ENCODE data around the gene NLGN3. TPM values are rescaled to one million over a fixed set of nuclear protein-coding genes. Genes with fewer than 3 reads are reported as not detected.

NLGN3 gene
- polyA plus RNA-seq, 4 donors = 0.27 to 1.2 (median 0.62) TPM

DNA sequence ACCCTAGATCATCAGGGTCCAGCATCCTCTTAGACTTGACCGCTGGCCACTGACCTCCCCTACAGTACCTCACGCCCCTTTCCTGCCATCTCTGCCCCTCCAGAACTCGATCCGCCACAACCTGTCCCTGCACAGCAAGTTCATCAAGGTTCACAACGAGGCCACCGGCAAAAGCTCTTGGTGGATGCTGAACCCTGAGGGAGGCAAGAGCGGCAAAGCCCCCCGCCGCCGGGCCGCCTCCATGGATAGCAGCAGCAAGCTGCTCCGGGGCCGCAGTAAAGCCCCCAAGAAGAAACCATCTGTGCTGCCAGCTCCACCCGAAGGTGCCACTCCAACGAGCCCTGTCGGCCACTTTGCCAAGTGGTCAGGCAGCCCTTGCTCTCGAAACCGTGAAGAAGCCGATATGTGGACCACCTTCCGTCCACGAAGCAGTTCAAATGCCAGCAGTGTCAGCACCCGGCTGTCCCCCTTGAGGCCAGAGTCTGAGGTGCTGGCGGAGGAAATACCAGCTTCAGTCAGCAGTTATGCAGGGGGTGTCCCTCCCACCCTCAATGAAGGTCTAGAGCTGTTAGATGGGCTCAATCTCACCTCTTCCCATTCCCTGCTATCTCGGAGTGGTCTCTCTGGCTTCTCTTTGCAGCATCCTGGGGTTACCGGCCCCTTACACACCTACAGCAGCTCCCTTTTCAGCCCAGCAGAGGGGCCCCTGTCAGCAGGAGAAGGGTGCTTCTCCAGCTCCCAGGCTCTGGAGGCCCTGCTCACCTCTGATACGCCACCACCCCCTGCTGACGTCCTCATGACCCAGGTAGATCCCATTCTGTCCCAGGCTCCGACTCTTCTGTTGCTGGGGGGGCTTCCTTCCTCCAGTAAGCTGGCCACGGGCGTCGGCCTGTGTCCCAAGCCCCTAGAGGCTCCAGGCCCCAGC, 43.8 kb upstream of the NLGN3 start:
- Histone ChIP-seq H3K9me3 (ENCODE audit: control insufficient read depth in 2 of 2, insufficient read depth in 1 of 2, low read depth in 1 of 2, low read length in 1 of 2) (no peaks in the 10 kb centered on the region), H3K36me3 (ENCODE audit: control insufficient read depth in 3 of 3, insufficient read depth in 2 of 3, low read depth in 1 of 3, low read length in 3 of 3) (peaks cover 0 to 10% (median 0%) of the 10 kb centered on the region in 3 donors), H3K27ac (ENCODE audit: low read depth in 1 of 3, low read length in 2 of 3) (no peak overlapping the region), H3K4me3 (ENCODE audit: low read depth in 1 of 3, low read length in 3 of 3) (no peak overlapping the region), H3K4me1 (ENCODE audit: control insufficient read depth in 3 of 3, insufficient read depth in 2 of 3, low read depth in 1 of 3, low read length in 2 of 3) (peaks cover 0 to 48% (median 7%) of the 10 kb centered on the region in 3 donors), H3K27me3 (ENCODE audit: control insufficient read depth in 3 of 3, insufficient read depth in 3 of 3, low read length in 3 of 3) (no peaks in the 10 kb centered on the region)
- peak in 1 of 2 donors; percentile 31 for DNase-seq
- FAIRE-seq = no peak
- 78 to 88% (median 85%) methylated on average over 27 to 31 of the region's 31 CpGs for WGBS, 3 donors

DNA sequence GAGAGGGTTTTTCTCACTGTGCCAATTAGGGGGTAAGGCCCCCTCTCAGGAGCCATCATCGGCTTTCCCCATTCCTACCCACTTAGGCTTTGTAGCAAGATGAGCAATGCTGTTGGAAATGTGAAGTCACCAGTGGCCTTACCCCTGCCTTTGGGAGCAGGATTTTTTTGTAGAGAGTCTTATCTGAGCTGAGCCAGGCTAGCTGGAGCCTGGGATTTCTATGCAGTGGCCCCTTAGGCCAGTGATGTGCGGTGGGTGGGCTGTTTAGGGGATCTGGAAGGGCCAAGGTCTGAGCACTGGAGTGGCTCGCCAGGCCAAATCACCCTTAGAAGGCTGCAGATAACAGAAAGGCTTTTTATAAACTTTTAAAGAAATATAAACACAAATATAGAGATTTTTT, 42.3 kb upstream of the NLGN3 start:
- 54 to 69% (median 63%) methylated on average over 3 of the region's 3 CpGs for WGBS, 3 donors
- Histone ChIP-seq H3K4me1 (ENCODE audit: control insufficient read depth in 3 of 3, insufficient read depth in 2 of 3, low read depth in 1 of 3, low read length in 2 of 3) (peaks cover 0 to 44% (median 7%) of the 10 kb centered on the region in 3 donors), H3K4me3 (ENCODE audit: low read depth in 1 of 3, low read length in 3 of 3) (no peak overlapping the region), H3K36me3 (ENCODE audit: control insufficient read depth in 3 of 3, insufficient read depth in 2 of 3, low read depth in 1 of 3, low read length in 3 of 3) (peaks cover 0 to 10% (median 0%) of the 10 kb centered on the region in 3 donors), H3K9me3 (ENCODE audit: control insufficient read depth in 2 of 2, insufficient read depth in 1 of 2, low read depth in 1 of 2, low read length in 1 of 2) (no peaks in the 10 kb centered on the region), H3K27ac (ENCODE audit: low read depth in 1 of 3, low read length in 2 of 3) (peak overlapping the region in 2 of 3 donors; percentile 79 to 88), H3K27me3 (ENCODE audit: control insufficient read depth in 3 of 3, insufficient read depth in 3 of 3, low read length in 3 of 3) (no peaks in the 10 kb centered on the region)
- FAIRE-seq (no peak), DNase-seq (no peak)

DNA sequence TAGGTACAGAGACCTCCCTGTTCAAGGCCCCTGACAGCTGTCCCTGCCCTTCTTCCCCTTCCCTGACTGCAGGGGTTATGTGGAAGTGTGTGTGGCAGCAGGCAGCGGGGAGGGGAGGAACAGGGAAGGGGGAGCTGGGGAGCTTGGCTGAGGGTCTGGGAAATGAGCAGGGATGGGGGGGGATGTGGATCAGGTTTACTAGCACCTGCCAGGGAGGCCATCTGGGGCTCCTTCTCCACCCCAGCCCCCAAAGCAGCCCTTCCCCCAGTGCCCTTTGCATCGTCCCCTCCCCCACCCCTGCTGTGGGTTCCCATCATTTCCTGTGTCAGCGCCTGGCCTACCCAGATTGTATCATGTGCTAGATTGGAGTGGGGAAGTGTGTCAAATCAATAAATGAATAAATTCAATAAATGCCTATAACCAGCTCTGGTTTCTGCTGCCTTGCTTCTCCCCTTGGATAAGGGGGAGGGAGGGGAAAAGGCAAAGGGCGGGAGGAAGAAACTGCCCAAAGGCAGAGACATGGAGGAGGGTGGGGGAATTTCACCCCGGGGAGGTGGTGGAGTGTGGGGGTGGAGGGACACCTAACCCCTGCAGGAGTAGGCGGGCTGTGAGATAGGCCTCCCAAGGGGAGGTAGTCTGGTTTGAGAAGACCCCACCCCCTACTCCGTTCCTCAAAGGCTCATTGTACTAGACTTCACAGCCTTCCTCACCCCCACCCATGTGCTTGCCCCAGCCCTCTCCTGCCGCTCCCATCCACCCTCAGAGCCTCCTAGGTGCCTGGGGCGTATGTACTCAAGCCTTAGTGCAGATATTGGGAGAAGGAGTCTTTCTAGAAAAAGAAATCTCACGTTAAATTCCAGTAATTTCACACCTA, 41.3 kb upstream of the NLGN3 start:
- 14 to 25% (median 23%) methylated on average over 7 to 10 of the region's 10 CpGs for WGBS, 3 donors
- no peak for FAIRE-seq
- Histone ChIP-seq H3K9me3 (ENCODE audit: control insufficient read depth in 2 of 2, insufficient read depth in 1 of 2, low read depth in 1 of 2, low read length in 1 of 2) (no peaks in the 10 kb centered on the region), H3K36me3 (ENCODE audit: control insufficient read depth in 3 of 3, insufficient read depth in 2 of 3, low read depth in 1 of 3, low read length in 3 of 3) (peaks cover 0 to 19% (median 0%) of the 10 kb centered on the region in 3 donors), H3K27ac (ENCODE audit: low read depth in 1 of 3, low read length in 2 of 3) (peak overlapping the region in 2 of 3 donors; percentile 79 to 88), H3K27me3 (ENCODE audit: control insufficient read depth in 3 of 3, insufficient read depth in 3 of 3, low read length in 3 of 3) (no peaks in the 10 kb centered on the region), H3K4me1 (ENCODE audit: control insufficient read depth in 3 of 3, insufficient read depth in 2 of 3, low read depth in 1 of 3, low read length in 2 of 3) (peaks cover 0 to 38% (median 7%) of the 10 kb centered on the region in 3 donors), H3K4me3 (ENCODE audit: low read depth in 1 of 3, low read length in 3 of 3) (peak overlapping the region in 1 of 3 donors; percentile 17)
- peak; percentile 37 to 69 for DNase-seq

DNA sequence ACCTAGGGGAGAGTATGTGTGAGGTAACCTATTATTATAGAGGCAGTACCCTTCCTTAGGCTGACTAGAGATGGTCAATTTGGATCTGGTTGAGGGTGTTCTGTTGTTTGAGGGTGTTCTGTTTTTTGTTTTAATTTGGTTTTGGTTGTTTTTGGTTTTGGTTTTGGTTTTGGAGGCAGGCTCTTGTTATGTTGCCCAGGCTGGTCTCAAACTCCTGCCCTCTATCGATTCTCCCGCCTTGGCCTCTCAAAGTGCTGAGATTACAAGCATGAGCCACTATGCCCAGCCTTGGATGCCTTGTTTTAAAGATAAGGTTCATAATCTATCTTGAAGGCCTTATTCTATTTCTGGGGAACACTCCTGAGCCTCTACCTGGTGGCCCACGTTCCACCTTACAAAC, 39.0 kb upstream of the NLGN3 start:
- 79 to 87% (median 83%) methylated on average over 3 of the region's 3 CpGs for WGBS, 3 donors
- FAIRE-seq = no peak

DNA sequence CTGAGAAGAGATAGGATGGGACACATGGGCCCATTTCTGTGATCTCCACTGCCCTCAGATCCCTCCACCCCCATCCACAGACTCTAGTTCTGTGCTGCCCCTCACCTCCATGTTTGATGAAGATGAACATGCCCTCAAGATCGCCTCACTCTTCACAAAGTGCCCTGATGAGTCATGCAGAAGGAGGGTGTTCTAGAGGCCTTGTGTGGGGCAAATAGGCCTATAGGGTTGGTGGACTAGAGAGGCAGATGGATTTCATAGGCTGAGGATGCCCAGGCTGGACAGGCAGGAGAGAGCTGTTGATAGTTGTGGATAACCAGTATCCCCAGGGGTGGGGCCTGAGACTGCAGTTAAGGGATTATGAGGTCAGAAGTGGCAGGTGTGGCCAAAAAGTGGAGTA, 38.2 kb upstream of the NLGN3 start, which contains the start of gene CXorf65:
Gene CXorf65 (minus strand): TSS at position 314 of the 400 bp plus-strand sequence. CDS start 184 bp downstream, at position 130.
- H3K27me3 ChIP-seq (ENCODE audit: control insufficient read depth in 3 of 3, insufficient read depth in 3 of 3, low read length in 3 of 3) = no peaks in the 10 kb centered on the region
- H3K4me3 ChIP-seq (ENCODE audit: low read depth in 1 of 3, low read length in 3 of 3) = no peak within 1 kb of the TSS
- no peaks in the 10 kb centered on the region for H3K9me3 ChIP-seq (ENCODE audit: control insufficient read depth in 2 of 2, insufficient read depth in 1 of 2, low read depth in 1 of 2, low read length in 1 of 2)
- FAIRE-seq = no peak
- WGBS, 3 donors = 50 to 90% (median 65%) methylated on average over 1 of the region's 1 CpG
- peaks cover 0 to 43% (median 7%) of the 10 kb centered on the region in 3 donors for H3K4me1 ChIP-seq (ENCODE audit: control insufficient read depth in 3 of 3, insufficient read depth in 2 of 3, low read depth in 1 of 3, low read length in 2 of 3)
- no peak for DNase-seq
- peaks cover 0 to 17% (median 0%) of the 10 kb centered on the region in 3 donors for H3K36me3 ChIP-seq (ENCODE audit: control insufficient read depth in 3 of 3, insufficient read depth in 2 of 3, low read depth in 1 of 3, low read length in 3 of 3)
- peak within 1 kb of the TSS; percentile 8 to 88 (median 38) for H3K27ac ChIP-seq (ENCODE audit: low read depth in 1 of 3, low read length in 2 of 3)

More for the DNA sequence above, 39.0 kb upstream of the NLGN3 start:
- Histone ChIP-seq H3K27ac (ENCODE audit: low read depth in 1 of 3, low read length in 2 of 3) (peak overlapping the region; percentile 8 to 88 (median 38)), H3K4me3 (ENCODE audit: low read depth in 1 of 3, low read length in 3 of 3) (no peak overlapping the region), H3K4me1 (ENCODE audit: control insufficient read depth in 3 of 3, insufficient read depth in 2 of 3, low read depth in 1 of 3, low read length in 2 of 3) (peaks cover 0 to 42% (median 7%) of the 10 kb centered on the region in 3 donors), H3K27me3 (ENCODE audit: control insufficient read depth in 3 of 3, insufficient read depth in 3 of 3, low read length in 3 of 3) (no peaks in the 10 kb centered on the region), H3K9me3 (ENCODE audit: control insufficient read depth in 2 of 2, insufficient read depth in 1 of 2, low read depth in 1 of 2, low read length in 1 of 2) (no peaks in the 10 kb centered on the region), H3K36me3 (ENCODE audit: control insufficient read depth in 3 of 3, insufficient read depth in 2 of 3, low read depth in 1 of 3, low read length in 3 of 3) (peaks cover 0 to 24% (median 0%) of the 10 kb centered on the region in 3 donors)
- DNase-seq = no peak

DNA sequence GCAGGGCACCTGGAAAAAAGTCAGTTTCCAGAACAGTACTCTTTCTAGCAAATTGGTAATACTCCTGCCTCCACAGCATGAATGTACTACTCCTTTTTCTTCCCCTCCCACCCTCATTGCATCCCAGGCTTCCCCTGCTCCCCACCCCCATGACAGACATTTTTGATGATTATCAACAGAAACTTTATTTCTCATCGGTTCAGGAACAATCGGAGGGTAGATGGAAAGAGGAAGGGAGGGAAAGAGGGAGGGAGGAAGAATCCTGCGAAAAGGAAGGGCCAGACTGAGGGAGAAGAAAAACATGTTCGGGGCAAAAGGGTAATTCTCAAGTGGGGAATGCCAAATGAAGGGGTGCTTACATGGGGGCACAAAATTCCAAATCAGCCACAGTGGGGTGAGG, 37.4 kb upstream of the NLGN3 start:
- peaks cover 0 to 43% (median 7%) of the 10 kb centered on the region in 3 donors for H3K4me1 ChIP-seq (ENCODE audit: control insufficient read depth in 3 of 3, insufficient read depth in 2 of 3, low read depth in 1 of 3, low read length in 2 of 3)
- DNase-seq (no peak), FAIRE-seq (no peak)
- no peak overlapping the region for H3K4me3 ChIP-seq (ENCODE audit: low read depth in 1 of 3, low read length in 3 of 3)
- no peaks in the 10 kb centered on the region for H3K9me3 ChIP-seq (ENCODE audit: control insufficient read depth in 2 of 2, insufficient read depth in 1 of 2, low read depth in 1 of 2, low read length in 1 of 2)
- H3K27me3 ChIP-seq (ENCODE audit: control insufficient read depth in 3 of 3, insufficient read depth in 3 of 3, low read length in 3 of 3) = no peaks in the 10 kb centered on the region
- H3K27ac ChIP-seq (ENCODE audit: low read depth in 1 of 3, low read length in 2 of 3) = no peak overlapping the region
- 67 to 85% (median 80%) methylated on average over 4 of the region's 4 CpGs for WGBS, 3 donors
- peaks cover 0 to 14% (median 0%) of the 10 kb centered on the region in 3 donors for H3K36me3 ChIP-seq (ENCODE audit: control insufficient read depth in 3 of 3, insufficient read depth in 2 of 3, low read depth in 1 of 3, low read length in 3 of 3)

DNA sequence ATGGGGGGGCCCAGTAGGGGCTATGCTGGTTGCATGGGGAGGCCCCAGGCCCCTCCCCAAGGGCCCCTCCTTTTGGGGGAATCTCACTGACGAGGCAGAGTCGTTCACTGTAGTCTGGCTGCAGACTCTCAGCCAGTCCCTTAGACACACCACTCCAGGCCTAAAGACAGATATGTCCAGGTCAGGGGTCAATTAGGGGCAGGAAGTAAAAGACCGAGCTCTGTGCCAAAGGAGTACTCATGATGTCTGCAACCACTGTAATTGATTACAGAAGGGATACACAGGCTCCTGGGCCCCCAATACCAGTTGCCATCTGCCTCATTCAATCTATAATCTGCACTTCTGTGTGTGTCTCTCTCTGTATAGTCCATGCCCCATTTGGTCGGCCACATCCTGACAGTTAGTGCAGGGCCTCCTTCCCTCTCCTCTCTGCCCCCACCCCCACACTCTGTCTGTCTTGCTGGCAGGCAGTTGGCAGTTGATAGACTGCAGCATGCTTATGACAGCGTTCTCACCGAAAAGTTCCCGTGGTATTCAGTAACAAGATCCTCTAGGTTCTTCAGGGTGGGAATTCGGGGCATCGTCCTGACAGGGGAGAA, 36.8 kb upstream of the NLGN3 start:
- Histone ChIP-seq H3K27ac (ENCODE audit: low read depth in 1 of 3, low read length in 2 of 3) (no peak overlapping the region), H3K4me1 (ENCODE audit: control insufficient read depth in 3 of 3, insufficient read depth in 2 of 3, low read depth in 1 of 3, low read length in 2 of 3) (peaks cover 0 to 38% (median 7%) of the 10 kb centered on the region in 3 donors), H3K9me3 (ENCODE audit: control insufficient read depth in 2 of 2, insufficient read depth in 1 of 2, low read depth in 1 of 2, low read length in 1 of 2) (no peaks in the 10 kb centered on the region), H3K27me3 (ENCODE audit: control insufficient read depth in 3 of 3, insufficient read depth in 3 of 3, low read length in 3 of 3) (no peaks in the 10 kb centered on the region), H3K4me3 (ENCODE audit: low read depth in 1 of 3, low read length in 3 of 3) (no peak overlapping the region), H3K36me3 (ENCODE audit: control insufficient read depth in 3 of 3, insufficient read depth in 2 of 3, low read depth in 1 of 3, low read length in 3 of 3) (peaks cover 0 to 14% (median 0%) of the 10 kb centered on the region in 3 donors)
- FAIRE-seq (no peak), DNase-seq (no peak)
- WGBS, 3 donors = 41 to 78% (median 64%) methylated on average over 9 of the region's 9 CpGs

Data from small intestine (tissue), 7 donors.